ENCODE data around the gene ZNF319.

GRCh38 chr16:57944970-57945739, 55.3 kb downstream of the ZNF319 start:
- TF ChIP-seq EZH2 (IDR thresholded peaks at IDR 0.05; ENCODE audit: low read length) = no peak
- no peak for TF ChIP-seq CTCF (optimal IDR thresholded peaks at IDR 0.05 in 1 of 3, IDR thresholded peaks at IDR 0.05 in 1 of 3, conservative IDR thresholded peaks at IDR 0.05 in 1 of 3; ENCODE audit: extremely low read depth in 1 of 3, insufficient read depth in 2 of 3, low read length in 3 of 3)

Measured in keratinocyte (primary cell).